Measurements from ENCODE around the gene WASHC1. TPM values are rescaled to one million over a fixed set of nuclear protein-coding genes. Genes with fewer than 3 reads are reported as not detected.

WASHC1 gene
- total RNA-seq, 1 donor from 2014 or later = 18.5 TPM

Other genes with a start within 250 kb of the WASHC1 start
- 0.36 and 0.77 TPM in 2 replicates for gene FOXD4, start 89.0 kb upstream of the WASHC1 start, total RNA-seq
- gene ZNG1A, start 149.6 kb upstream of the WASHC1 start, total RNA-seq = 29.1 and 29.4 TPM in 2 replicates
- gene DOCK8, start 185.4 kb upstream of the WASHC1 start, total RNA-seq = 0.58 and 0.68 TPM in 2 replicates

All from neural crest cell (in vitro differentiated cells).